Parathyroid adenoma (tissue), 2 donors: ENCODE measurements around the gene SH3PXD2B.

Source experiments
- H2AFZ ChIP-seq: fragments of 300-600 bp; sonication (generic); one replicate; pipeline ENCODE4 v1.7.0; 2017; ENCODE audit warnings: antibody characterized with exemption, mild to moderate bottlenecking
- H3K27ac ChIP-seq: fragments of 300-600 bp; sonication (generic); one replicate; pipeline ENCODE4 v1.7.0; 2017
- H3K27me3 ChIP-seq: fragments of 300-600 bp; sonication (generic); one replicate; pipeline ENCODE4 v1.7.0; 2017; ENCODE audit warnings: low read length; ENCODE audit not compliant: control insufficient read depth, insufficient read depth
- H3K36me3 ChIP-seq: fragments of 300-600 bp; sonication (generic); one replicate; pipeline ENCODE4 v1.7.0; 2017; ENCODE audit warnings: low read length; ENCODE audit not compliant: control insufficient read depth, insufficient read depth
- H3K4me1 ChIP-seq: fragments of 300-600 bp; sonication (generic); one replicate; pipeline ENCODE4 v1.7.0; 2017; ENCODE audit warnings: control low read depth
- H3K4me2 ChIP-seq: fragments of 300-600 bp; sonication (generic); one replicate; pipeline ENCODE4 v1.7.0; 2017; ENCODE audit warnings: low read length
- H3K4me3 ChIP-seq: fragments of 300-600 bp; sonication (generic); one replicate; pipeline ENCODE4 v1.7.0; 2017; ENCODE audit warnings: low read depth, low read length
- H3K79me2 ChIP-seq: fragments of 300-600 bp; sonication (generic); one replicate; pipeline ENCODE4 v1.7.0; 2017; ENCODE audit warnings: control low read depth
- H3K9ac ChIP-seq: fragments of 300-600 bp; sonication (generic); one replicate; pipeline ENCODE4 v1.7.0; 2017; ENCODE audit warnings: mild to moderate bottlenecking
- H3K9me3 ChIP-seq: fragments of 300-600 bp; sonication (generic); one replicate; pipeline ENCODE4 v1.7.0; 2017; ENCODE audit warnings: low read length; ENCODE audit not compliant: control insufficient read depth
- CTCF ChIP-seq: fragments of 300-600 bp; sonication (generic); IDR thresholded peaks from one replicate; pipeline ENCODE4 v1.7.0; 2017; ENCODE audit warnings: antibody characterized with exemption, mild to moderate bottlenecking
- donor health status: primary hyperparathyroidism.

SH3PXD2B gene

GRCh38 chr5:172364773-172365172, 89.6 kb downstream of the SH3PXD2B start:
- Histone ChIP-seq H3K4me2 (no peak overlapping the region), H3K9ac (no peak overlapping the region), H3K27me3 (no peaks in the 10 kb centered on the region), H3K79me2 (no peaks in the 10 kb centered on the region), H3K4me3 (no peak overlapping the region), H3K36me3 (no peaks in the 10 kb centered on the region), H3K4me1 (no peaks in the 10 kb centered on the region), H3K27ac (no peak overlapping the region), H2AFZ (no peak overlapping the region), H3K9me3 (no peaks in the 10 kb centered on the region)
- no peak for TF ChIP-seq CTCF

DNA sequence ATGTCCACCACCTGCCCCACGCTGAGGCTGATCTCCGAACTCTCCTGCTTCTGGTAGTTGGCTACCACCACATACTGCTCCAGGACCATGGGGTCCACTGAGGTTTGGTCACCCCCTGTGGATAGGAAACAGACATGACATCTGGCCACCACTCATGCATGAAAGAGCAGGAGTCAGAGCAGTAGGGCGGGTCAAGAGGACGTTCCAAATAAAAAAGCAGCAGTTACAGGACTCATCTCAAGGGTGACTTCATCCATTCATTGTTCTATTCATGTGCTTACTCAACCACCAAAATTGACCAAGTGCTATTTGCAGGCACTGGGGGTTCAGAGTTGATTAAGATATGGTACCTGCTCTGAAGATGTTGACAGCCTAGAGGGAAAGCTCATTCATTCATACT, 91.6 kb downstream of the SH3PXD2B start:
- no peaks in the 10 kb centered on the region for H3K79me2 ChIP-seq
- no peak overlapping the region for H3K4me2 ChIP-seq
- no peaks in the 10 kb centered on the region for H3K4me1 ChIP-seq
- H3K9ac ChIP-seq: no peak overlapping the region
- H3K4me3 ChIP-seq: no peak overlapping the region
- no peaks in the 10 kb centered on the region for H3K36me3 ChIP-seq
- no peak overlapping the region for H3K27ac ChIP-seq
- H3K27me3 ChIP-seq: no peaks in the 10 kb centered on the region
- TF ChIP-seq CTCF: no peak
- H2AFZ ChIP-seq: no peak overlapping the region
- H3K9me3 ChIP-seq: no peaks in the 10 kb centered on the region

DNA sequence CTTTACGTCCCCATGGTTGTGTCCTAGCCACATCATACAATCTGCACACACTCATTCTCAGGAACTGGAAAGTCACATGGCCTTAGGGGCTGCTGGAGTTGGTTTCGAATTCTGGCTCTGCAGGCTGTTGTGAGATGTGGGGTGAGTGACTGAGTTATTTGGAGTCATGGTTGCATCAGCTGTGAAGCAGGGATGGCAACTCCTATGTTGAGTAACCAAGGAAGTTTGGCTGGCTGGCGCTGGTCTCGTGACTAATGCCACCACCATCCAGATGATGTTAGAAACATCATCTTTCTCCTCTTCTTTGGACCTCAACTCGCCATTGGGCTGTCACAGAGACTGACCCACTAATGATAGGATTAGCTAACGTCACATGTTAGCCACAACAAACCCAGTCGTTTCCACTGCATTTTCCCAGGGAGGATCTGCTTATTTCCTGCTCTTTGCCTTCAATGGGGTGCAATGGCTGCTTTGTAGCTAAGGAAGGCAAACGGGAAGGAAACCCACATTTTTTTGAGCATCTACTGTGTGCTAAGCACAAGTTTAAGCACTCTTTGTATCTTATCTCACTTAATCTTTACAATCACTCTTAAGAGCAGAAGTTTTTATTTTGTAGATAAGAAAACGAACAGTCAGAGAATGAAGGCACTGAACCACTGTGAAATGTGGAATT, 92.6 kb downstream of the SH3PXD2B start:
- no peak overlapping the region for H3K27ac ChIP-seq

DNA sequence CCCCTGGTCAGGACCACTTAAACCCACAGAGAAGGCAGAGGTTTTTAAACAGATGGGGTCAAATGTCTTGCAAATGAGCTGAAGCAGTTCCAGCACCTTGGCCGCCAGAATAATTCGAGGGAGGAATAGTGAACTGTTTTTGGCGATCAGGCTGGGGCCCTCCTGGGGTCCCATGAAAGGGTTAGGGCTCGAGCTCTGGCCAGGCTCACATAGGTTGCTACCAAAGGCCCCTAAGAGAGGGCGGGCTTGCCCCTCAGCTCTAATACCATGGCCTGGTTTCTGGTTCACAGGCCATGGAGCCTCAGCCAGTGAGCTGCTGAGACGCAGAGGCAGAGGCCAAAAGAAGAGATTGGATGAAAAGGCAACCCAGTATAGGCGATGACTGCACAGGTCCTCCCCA, 96.0 kb downstream of the SH3PXD2B start:
- H3K9ac ChIP-seq: no peak overlapping the region
- no peak overlapping the region for H3K27ac ChIP-seq
- no peaks in the 10 kb centered on the region for H3K79me2 ChIP-seq
- H3K27me3 ChIP-seq: no peaks in the 10 kb centered on the region
- TF ChIP-seq CTCF: no peak
- no peak overlapping the region for H3K4me2 ChIP-seq
- H3K9me3 ChIP-seq: no peaks in the 10 kb centered on the region
- no peak overlapping the region for H2AFZ ChIP-seq
- H3K36me3 ChIP-seq: no peaks in the 10 kb centered on the region
- H3K4me1 ChIP-seq: no peaks in the 10 kb centered on the region
- no peak overlapping the region for H3K4me3 ChIP-seq

More for the DNA sequence above, 92.6 kb downstream of the SH3PXD2B start:
- Histone ChIP-seq H3K9me3 (no peaks in the 10 kb centered on the region), H2AFZ (no peak overlapping the region), H3K4me1 (no peaks in the 10 kb centered on the region), H3K36me3 (no peaks in the 10 kb centered on the region), H3K9ac (no peak overlapping the region), H3K4me3 (no peak overlapping the region), H3K27me3 (no peaks in the 10 kb centered on the region), H3K4me2 (no peak overlapping the region), H3K79me2 (no peaks in the 10 kb centered on the region)
- no peak for TF ChIP-seq CTCF

DNA sequence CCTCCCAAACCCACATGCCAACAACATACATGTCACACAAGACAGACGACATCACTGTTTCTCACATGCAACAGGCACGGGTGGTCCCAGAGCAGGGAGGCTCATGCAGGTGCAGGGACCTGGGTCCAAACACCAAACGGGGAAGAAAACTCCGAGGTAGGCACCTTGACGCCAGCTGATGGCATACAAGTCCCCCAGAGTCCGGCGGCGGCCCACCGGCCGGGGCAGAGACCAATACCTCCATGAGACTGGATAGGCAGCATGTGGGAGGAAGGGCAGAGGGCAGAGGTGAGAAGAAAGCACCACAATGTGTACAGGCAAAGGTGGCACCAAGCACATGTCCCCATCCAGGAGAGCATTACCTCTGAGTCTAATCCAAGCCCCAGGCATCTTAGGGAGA, 97.8 kb downstream of the SH3PXD2B start:
- Histone ChIP-seq H3K4me3 (no peak overlapping the region), H3K4me1 (no peaks in the 10 kb centered on the region), H3K36me3 (no peaks in the 10 kb centered on the region), H3K79me2 (no peaks in the 10 kb centered on the region), H2AFZ (no peak overlapping the region), H3K27me3 (no peaks in the 10 kb centered on the region), H3K27ac (no peak overlapping the region), H3K9me3 (no peaks in the 10 kb centered on the region), H3K4me2 (no peak overlapping the region), H3K9ac (no peak overlapping the region)
- TF ChIP-seq CTCF: no peak
